HL-60/S4 (cell line): ENCODE data around the gene GRIN1.

Experiments
- in situ Hi-C: fragments of 300-500 bp; cut with MboI; formaldehyde crosslinking; loops from 2 replicates; pipeline ENCODE4 v1.14.3; 2022; ENCODE audit warnings: low sequenced_read_pairs

Gene GRIN1

GRCh38 chr9:137138722-137139467 lies at the start of gene GRIN1:
GRIN1 (plus strand) TSS chr9:137139154; CDS start chr9:137139487, 333 bp downstream.
- in situ Hi-C loops, result no loop called here

DNA sequence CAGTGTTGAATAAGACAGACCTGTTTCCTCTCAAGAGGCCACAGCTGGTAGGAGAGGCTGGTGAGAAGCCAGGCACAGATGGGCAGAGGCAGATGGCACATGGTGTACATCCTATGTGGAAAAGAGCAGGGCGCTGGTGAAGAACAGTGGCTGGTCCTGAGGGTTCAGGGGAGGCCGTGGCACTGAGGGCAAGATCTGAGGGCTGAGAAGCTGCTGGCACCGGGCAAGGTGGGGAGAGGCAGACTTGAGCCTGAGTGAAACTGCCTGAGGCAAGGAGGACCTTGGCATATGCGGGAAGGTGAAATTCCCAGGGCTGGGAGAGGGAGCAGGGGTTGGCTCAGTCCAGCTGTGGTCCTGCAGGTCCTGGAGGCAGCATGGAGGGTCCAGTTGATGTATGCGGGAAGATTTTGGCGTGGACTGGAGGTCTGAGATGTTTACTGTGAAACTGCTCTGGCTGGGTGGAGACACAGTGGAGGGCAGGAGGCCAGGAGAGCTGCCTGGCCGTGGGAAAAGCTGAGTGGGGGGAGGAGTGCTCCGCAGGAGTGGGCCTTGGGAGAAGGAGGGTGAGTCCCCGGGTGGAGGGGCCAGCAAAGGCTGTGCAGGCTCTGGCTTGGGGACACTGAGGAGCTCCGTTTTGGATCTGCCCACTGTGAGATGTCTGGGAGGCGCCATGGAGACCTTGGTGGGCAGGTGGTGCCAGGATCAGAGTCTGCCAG lies 49.6 kb upstream of the GRIN1 start:
- in situ Hi-C loops, result no loop called here

DNA sequence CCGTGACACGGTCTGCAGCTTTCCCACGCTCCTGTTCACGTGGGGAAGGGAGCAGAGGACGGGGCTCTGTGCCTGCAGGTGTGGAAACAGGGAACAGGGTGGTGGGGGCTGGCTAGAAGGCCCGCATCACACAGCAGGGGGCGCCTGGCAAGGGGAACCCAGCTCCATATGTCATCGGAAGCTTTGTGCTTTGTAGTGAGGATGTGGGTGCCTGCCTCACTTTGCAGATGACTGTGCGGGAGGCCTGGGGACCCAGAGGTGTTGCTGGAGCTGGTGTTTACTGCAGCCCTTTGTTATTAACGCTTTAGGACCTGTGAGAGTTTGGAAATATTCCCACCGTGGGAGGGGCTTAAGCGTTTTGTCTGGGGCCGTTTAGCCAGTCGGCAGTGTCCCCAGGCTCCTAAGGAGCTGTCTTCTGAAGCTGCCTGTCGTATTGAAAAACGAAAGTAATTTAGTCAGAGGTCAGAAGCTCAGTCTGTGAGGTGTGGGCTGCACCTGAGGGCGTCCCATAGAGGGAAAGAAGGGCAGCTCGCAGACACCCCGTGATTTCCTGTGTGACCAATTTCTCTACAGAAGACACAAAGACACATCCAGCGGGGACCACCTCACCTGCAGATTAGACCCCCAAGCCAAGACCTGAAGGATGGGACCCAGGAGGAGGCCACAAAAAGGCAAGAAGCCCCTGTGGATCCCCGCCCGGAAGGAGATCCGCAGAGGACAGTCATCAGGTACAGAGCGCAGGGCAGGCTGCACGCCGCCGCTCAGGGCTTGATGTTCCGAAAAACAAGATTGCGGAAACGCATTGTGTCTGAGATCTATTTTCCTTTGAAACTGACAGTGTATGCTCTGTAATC lies 43.1 kb upstream of the GRIN1 start:
- in situ Hi-C loops, result no loop called here

- in situ Hi-C loops, result no loop called here
These were observed 42.0 kb upstream of the GRIN1 start for GRCh38 chr9:137096785-137097546.

DNA sequence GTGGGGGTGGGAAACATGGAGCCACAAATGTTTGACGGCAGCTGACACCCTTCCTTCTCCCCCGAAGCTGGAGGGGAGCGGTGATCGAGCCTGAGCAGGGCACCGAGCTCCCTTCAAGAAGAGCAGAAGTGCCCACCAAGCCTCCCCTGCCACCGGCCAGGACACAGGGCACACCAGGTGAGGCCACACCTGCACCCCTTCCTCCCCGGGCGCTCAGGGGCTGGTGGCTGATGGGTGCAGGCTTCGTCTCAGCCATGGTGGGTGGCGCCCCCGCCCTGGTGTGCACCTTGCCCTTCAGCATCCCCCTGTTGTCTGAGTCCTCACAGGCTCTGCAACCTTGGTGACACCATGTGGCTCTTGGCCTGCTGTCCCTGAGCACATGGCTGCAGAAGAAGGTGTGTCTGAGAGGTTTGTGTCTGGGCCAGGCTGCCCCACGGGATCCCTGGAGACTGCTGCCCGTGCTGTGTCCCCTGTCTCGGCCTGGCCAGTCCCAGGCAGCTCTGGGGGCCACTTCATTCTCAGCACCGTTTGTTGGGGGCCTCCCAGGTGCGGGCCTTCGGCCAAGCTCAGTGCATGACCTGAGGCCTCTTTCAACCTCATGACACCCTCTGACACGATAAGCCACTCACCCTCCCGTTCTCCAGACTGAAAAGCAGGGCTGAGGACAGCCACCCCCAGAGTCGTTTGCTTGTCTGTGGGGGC lies 41.0 kb upstream of the GRIN1 start:
- in situ Hi-C loops, result no loop called here

DNA sequence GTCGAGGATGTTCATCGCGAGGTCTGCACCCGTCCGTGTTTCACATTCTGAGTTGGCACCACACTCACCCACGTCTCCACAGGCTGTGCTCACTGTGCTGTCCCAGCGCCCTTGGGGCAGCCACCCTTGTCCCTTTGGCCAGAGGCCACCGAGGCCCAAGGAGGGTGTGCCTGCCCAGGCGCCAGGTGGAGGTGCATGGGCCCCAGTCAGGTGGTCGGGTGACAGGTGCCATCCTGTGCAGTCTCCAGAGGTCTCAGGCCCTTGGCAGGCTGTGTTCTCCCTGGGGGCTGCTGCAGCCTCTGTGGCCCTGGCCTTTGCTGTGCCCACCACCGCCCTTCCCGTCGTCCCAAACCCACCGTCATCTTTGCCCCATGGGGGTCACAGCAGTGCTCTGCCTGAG lies 39.7 kb upstream of the GRIN1 start:
- in situ Hi-C loops, result no loop called here

GRCh38 chr9:137103206-137103999 lies 35.6 kb upstream of the GRIN1 start:
- in situ Hi-C loops, result no loop called here

GRCh38 chr9:137105814-137106661 lies 32.9 kb upstream of the GRIN1 start:
- in situ Hi-C loops, result no loop called here

- in situ Hi-C loops, result no loop called here
These were observed 32.2 kb upstream of the GRIN1 start for GRCh38 chr9:137106662-137107250.

DNA sequence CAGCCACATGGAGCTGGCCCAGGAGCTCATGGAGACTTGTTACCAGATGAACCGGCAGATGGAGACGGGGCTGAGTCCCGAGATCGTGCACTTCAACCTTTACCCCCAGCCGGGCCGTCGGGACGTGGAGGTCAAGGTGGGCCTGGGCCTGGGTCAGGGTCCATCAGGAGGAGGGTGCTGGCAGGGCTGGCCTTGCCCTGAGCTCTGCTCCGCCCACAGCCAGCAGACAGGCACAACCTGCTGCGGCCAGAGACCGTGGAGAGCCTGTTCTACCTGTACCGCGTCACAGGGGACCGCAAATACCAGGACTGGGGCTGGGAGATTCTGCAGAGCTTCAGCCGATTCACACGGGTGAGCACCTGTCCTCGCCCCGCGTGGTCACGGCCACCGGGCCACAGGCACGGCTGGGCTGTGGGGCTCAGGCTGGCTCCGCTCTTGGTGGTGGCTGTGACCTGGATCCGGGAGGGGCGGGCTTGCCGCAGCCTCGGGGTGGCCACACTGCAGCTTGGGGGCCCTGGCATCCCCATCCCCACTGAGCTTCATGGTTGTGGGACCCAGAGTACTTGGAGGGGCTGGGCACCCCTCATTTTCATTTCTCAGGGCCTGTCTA lies 31.5 kb upstream of the GRIN1 start:
- in situ Hi-C loops, result no loop called here

- in situ Hi-C loops, result no loop called here
These were observed 31.0 kb upstream of the GRIN1 start for GRCh38 chr9:137107982-137108381.

DNA sequence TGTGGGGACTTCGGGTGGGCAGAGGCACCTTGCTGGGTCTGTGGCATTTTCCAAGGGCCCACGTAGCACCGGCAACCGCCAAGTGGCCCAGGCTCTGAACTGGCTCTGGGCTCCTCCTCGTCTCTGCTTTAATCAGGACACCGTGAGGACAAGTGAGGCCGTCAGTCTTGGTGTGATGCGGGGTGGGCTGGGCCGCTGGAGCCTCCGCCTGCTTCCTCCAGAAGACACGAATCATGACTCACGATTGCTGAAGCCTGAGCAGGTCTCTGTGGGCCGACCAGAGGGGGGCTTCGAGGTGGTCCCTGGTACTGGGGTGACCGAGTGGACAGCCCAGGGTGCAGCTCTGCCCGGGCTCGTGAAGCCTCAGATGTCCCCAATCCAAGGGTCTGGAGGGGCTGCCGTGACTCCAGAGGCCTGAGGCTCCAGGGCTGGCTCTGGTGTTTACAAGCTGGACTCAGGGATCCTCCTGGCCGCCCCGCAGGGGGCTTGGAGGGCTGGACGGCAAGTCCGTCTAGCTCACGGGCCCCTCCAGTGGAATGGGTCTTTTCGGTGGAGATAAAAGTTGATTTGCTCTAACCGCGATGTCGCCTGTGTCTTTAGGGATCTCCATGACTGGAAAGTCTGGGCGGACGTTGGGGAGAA lies 30.2 kb upstream of the GRIN1 start:
- in situ Hi-C loops, result no loop called here

- in situ Hi-C loops, result no loop called here
These were observed 29.5 kb upstream of the GRIN1 start for GRCh38 chr9:137109250-137110146.

- in situ Hi-C loops, result no loop called here
These were observed 28.6 kb upstream of the GRIN1 start for GRCh38 chr9:137110147-137110910.
